B cell (primary cell): ENCODE data around the gene LITAF. TPM values are rescaled to one million over a fixed set of nuclear protein-coding genes. Genes with fewer than 3 reads are reported as not detected.
"Not testable (repeated sequence)": the region's sequence is repeated elsewhere in the genome, so short reads cannot be mapped to it uniquely, and the experiment has no call there.

Source experiments
- ATAC-seq: fragments of 200-7000 bp; cut with Tn5 transposase; one replicate; pipeline ENCODE4 v1.10.0; 2021; ENCODE audit warnings: low read depth, mild to moderate bottlenecking, moderate number of reproducible peaks, moderate library complexity
- CTCF ChIA-PET: fragments of 350-600 bp; sonication (Branson Sonifier 250); formaldehyde crosslinking; loops from one replicate; lab custom pipeline; 2021; ENCODE audit warnings: antibody characterized with exemption, inconsistent platforms; lab: Charles Lee
- POLR2A ChIA-PET: fragments of 350-600 bp; sonication (Branson Sonifier 250); formaldehyde crosslinking; loops from one replicate; lab custom pipeline; 2021; ENCODE audit warnings: antibody characterized with exemption; lab: Charles Lee
- DNase-seq: peaks from one replicate; pipeline ENCODE4 v3.0.0; 2013
- H2AFZ ChIP-seq: 2 replicates; pipeline ENCODE4 v1.6.1; 2012; ENCODE audit warnings: mild to moderate bottlenecking, low read depth, low read length; ENCODE audit not compliant: insufficient read depth, poor library complexity, severe bottlenecking
- H3K27ac ChIP-seq, 2 donors: 1 replicate in 1 of 2; 2 replicates in 1 of 2; pipeline ENCODE4 v1.5.1; 2012 to 2013; ENCODE audit warnings: low read length in 2 of 2, mild to moderate bottlenecking in 2 of 2, moderate library complexity in 1 of 2
- H3K27me3 ChIP-seq, 4 experiments: fragments of 200-600 bp in 1 of 4; sonication (generic) in 1 of 4; replicated peaks in 1 of 4; 1 replicate in 2 of 4; 2 replicates in 2 of 4; pipeline versions ENCODE4 v1.6.1 to v1.7.0; 2013 to 2016; ENCODE audit warnings: low read length in 3 of 4, mild to moderate bottlenecking in 2 of 4, mixed read lengths in 1 of 4, moderate library complexity in 1 of 4; ENCODE audit not compliant: insufficient read depth in 4 of 4, control insufficient read depth in 3 of 4; ENCODE audit errors: control extremely low read depth in 1 of 4
- H3K36me3 ChIP-seq, 2 experiments: replicated peaks in 1 of 2; 1 replicate in 1 of 2; 2 replicates in 1 of 2; pipeline versions ENCODE4 v1.6.1 to v1.7.1; 2013; ENCODE audit warnings: low read length in 1 of 2; ENCODE audit not compliant: insufficient read depth in 2 of 2, control insufficient read depth in 1 of 2; ENCODE audit errors: control extremely low read depth in 1 of 2, extremely low read depth in 1 of 2
- H3K4me1 ChIP-seq, 2 donors: fragments of 200-600 bp in 1 of 2; sonication (generic) in 1 of 2; 1 replicate in 1 of 2; 2 replicates in 1 of 2; pipeline versions ENCODE4 v1.5.1 to v1.6.1; 2013 to 2017; ENCODE audit warnings: low read length in 2 of 2; ENCODE audit not compliant: control insufficient read depth in 2 of 2, insufficient read depth in 2 of 2
- H3K4me2 ChIP-seq: replicated peaks from 2 replicates; pipeline ENCODE3; 2012; ENCODE audit warnings: mild to moderate bottlenecking, low read depth, low read length; ENCODE audit not compliant: poor library complexity, severe bottlenecking
- H3K4me3 ChIP-seq, 5 experiments: fragments of 200-600 bp in 1 of 5; sonication (generic) in 1 of 5; 1 replicate in 3 of 5; 2 replicates in 2 of 5; pipeline versions ENCODE4 v1.5.1 to v1.7.0; 2011 to 2016; ENCODE audit warnings: low read length in 4 of 5, mild to moderate bottlenecking in 4 of 5, low read depth in 2 of 5, control low read depth in 1 of 5, moderate library complexity in 1 of 5; ENCODE audit not compliant: insufficient read depth in 1 of 5; ENCODE audit errors: control extremely low read depth in 1 of 5, extremely low read depth in 1 of 5
- H3K79me2 ChIP-seq: fragments of 200-600 bp; sonication (generic); one replicate; pipeline ENCODE4 v1.6.0; 2016; ENCODE audit warnings: low read length; ENCODE audit not compliant: control insufficient read depth, insufficient read depth
- H3K9ac ChIP-seq: fragments of 200-600 bp; sonication (generic); 2 replicates; pipeline ENCODE4 v1.6.1; 2017; ENCODE audit warnings: mild to moderate bottlenecking, low read length, moderate library complexity
- H3K9me3 ChIP-seq, 3 donors: one replicate each; pipeline versions ENCODE4 v1.6.1 to v1.7.1; 2013; ENCODE audit warnings: low read length in 2 of 3; ENCODE audit not compliant: control insufficient read depth in 2 of 3, insufficient read depth in 1 of 3; ENCODE audit errors: control extremely low read depth in 1 of 3
- H4K20me1 ChIP-seq: 2 replicates; pipeline ENCODE4 v1.6.0; 2012; ENCODE audit warnings: mild to moderate bottlenecking, low read length; ENCODE audit not compliant: insufficient read depth, control insufficient read depth, poor library complexity, severe bottlenecking
- H3K27ac Mint-ChIP-seq: one replicate; pipeline ENCODE4 v1.8.0; 2021; ENCODE audit warnings: mixed read lengths
- H3K27me3 Mint-ChIP-seq: one replicate; pipeline ENCODE4 v1.8.0; 2021; ENCODE audit warnings: mixed read lengths
- H3K4me1 Mint-ChIP-seq: one replicate; pipeline ENCODE4 v1.8.0; 2021; ENCODE audit warnings: mixed read lengths
- H3K4me3 Mint-ChIP-seq: one replicate; pipeline ENCODE4 v1.8.0; 2021; ENCODE audit warnings: mixed read lengths
- H3K9me3 Mint-ChIP-seq: one replicate; pipeline ENCODE4 v1.8.0; 2022; ENCODE audit warnings: mixed read lengths; ENCODE audit not compliant: insufficient read depth
- CTCF ChIP-seq: fragments of 200-600 bp; IDR thresholded peaks from one replicate; pipeline ENCODE4 v1.8.0; 2022; ENCODE audit warnings: antibody characterized with exemption, mild to moderate bottlenecking
- EZH2 ChIP-seq: IDR thresholded peaks from 2 replicates; pipeline ENCODE4 v1.6.1; 2012; ENCODE audit warnings: borderline replicate concordance, low read depth, mild to moderate bottlenecking, moderate library complexity, low read length; ENCODE audit not compliant: insufficient read depth, poor library complexity, severe bottlenecking
- WGBS: methylation state at CpG from one replicate; pipeline ENCODE4 v1.1.5; 2013; ENCODE audit warnings: missing lambda C conversion rate; ENCODE audit not compliant: insufficient coverage; 5-methylcytosine and 5-hydroxymethylcytosine counted together
- intact Hi-C: fragments of 100-400 bp; cut with micrococcal nuclease; formaldehyde crosslinking; loops from one replicate; pipeline ENCODE4 v1.10.0; 2022
- polyA plus RNA-seq: library from polyadenylated mRNA; depleted of rRNA; stranded (reverse); fragments of >200 nt; gene quantifications from 2 replicates; pipeline ENCODE4 v1.2.3, GENCODE V29; 2012
- total RNA-seq, 2 donors: library from RNA; stranded (reverse); fragments of 120-200 nt in 1 of 2; gene quantifications; 1 replicate in 1 of 2; 2 replicates in 1 of 2; pipeline versions ENCODE4 v1.2.3 to v1.2.4, GENCODE V29; 2013 to 2022

Gene LITAF
- total and polyA plus RNA-seq, 2 donors (not counting 1 experiment from before 2014, with no cell fraction given): 93.6 to 125 TPM

- H3K4me3 ChIP-seq, intact Hi-C loops, H3K4me1 ChIP-seq, DNase-seq, H3K4me2 ChIP-seq, H3K9me3 ChIP-seq, H3K36me3 ChIP-seq, H2AFZ ChIP-seq, H3K27ac ChIP-seq, H3K27me3 Mint-ChIP-seq, ATAC-seq, POLR2A ChIA-PET, H3K27ac Mint-ChIP-seq, H3K9ac ChIP-seq, H3K9me3 Mint-ChIP-seq, CTCF ChIA-PET, H3K27me3 ChIP-seq, H4K20me1 ChIP-seq, H3K4me3 Mint-ChIP-seq: not testable (repeated sequence)
- H3K4me1 Mint-ChIP-seq: peaks cover 11% of the 10 kb centered on the region
- peaks cover 11% of the 10 kb centered on the region for H3K79me2 ChIP-seq
- WGBS: 100% methylated on average over 3 of the region's 5 CpGs
Observed at GRCh38 chr16:11591630-11592029, 4.9 kb upstream of the LITAF start.

GRCh38 chr16:11589198-11589550 lies 2.5 kb upstream of the LITAF start:
- H3K27ac ChIP-seq: no peak overlapping the region
- intact Hi-C loops: loop anchor here (5.0 to 10.0 kb wide), 2 partner anchors 33 to 624 kb away; no protein-coding TSS in a partner anchor
- DNase-seq: no peak
- no peaks in the 10 kb centered on the region for H3K36me3 ChIP-seq
- ChIA-PET CTCF (interaction anchor here (0.7 to 1.4 kb wide), 3 partner anchors 9 to 126 kb away, joined by 3 to 4 read pairs (median 3); no protein-coding TSS in a partner anchor), POLR2A (interaction anchor here (0.7 kb wide), 1 partner anchor 24 kb away, joined by 10 read pairs; no protein-coding TSS in a partner anchor)
- Mint-ChIP-seq H3K4me3 (no peak overlapping the region), H3K27me3 (no peaks in the 10 kb centered on the region), H3K9me3 (no peaks in the 10 kb centered on the region), H3K4me1 (peaks cover 29% of the 10 kb centered on the region), H3K27ac (no peak overlapping the region)
- no CpG with 5 or more reads among the region's 1 CpG for WGBS
- ATAC-seq: no peak
- no peak for TF ChIP-seq EZH2
- no peak for TF ChIP-seq CTCF
- H3K79me2 ChIP-seq: peaks cover 33% of the 10 kb centered on the region
- H3K4me2 ChIP-seq: no peak overlapping the region
- H2AFZ ChIP-seq: no peak overlapping the region
- peaks cover 8% of the 10 kb centered on the region for H4K20me1 ChIP-seq
- H3K4me3 ChIP-seq: no peak overlapping the region
- H3K4me1 ChIP-seq: peaks cover 21 to 30% of the 10 kb centered on the region in 2 donors
- no peaks in the 10 kb centered on the region for H3K27me3 ChIP-seq
- no peaks in the 10 kb centered on the region for H3K9me3 ChIP-seq
- no peak overlapping the region for H3K9ac ChIP-seq
